ENCODE results near the gene CD274. TPM values are rescaled to one million over a fixed set of nuclear protein-coding genes. Genes with fewer than 3 reads are reported as not detected.
A peak's percentile ranks its signal among the peaks of the same experiment; 100 is the strongest.

CD274 gene
- total and polyA plus RNA-seq, 10 of the 15 experiments (the other 5 are each of a cell fraction or from before 2014, with no cell fraction given) = 9.4 to 128 (median 24.6) TPM

- peak overlapping the region; percentile 51 for H3K9ac ChIP-seq (ENCODE audit: control insufficient read depth, insufficient read depth, low read length)
- peaks cover 93% of the 10 kb centered on the region for H3K79me2 ChIP-seq (ENCODE audit: control insufficient read depth, insufficient read depth, low read length)
- FAIRE-seq (peak; percentile 44), ATAC-seq (peak; percentile 12), DNase-seq (ENCODE audit: low read depth, low spot score) (no peak)
- POLR2A ChIA-PET = interaction anchor here (0.8 to 1.8 kb wide), 7 partner anchors 27 to 173 kb away, joined by 3 to 7 read pairs (median 3); no protein-coding TSS in a partner anchor
- CTCF ChIA-PET = interaction anchor here (1.0 to 1.2 kb wide), 3 partner anchors 38 to 127 kb away, joined by 3 to 4 read pairs (median 3); no protein-coding TSS in a partner anchor
- no peaks in the 10 kb centered on the region for H4K20me1 ChIP-seq (ENCODE audit: control insufficient read depth, insufficient read depth)
- peak overlapping the region; percentile 84 for H3K27ac ChIP-seq (ENCODE audit: control insufficient read depth, insufficient read depth)
- H3K27me3 ChIP-seq (replicated peaks in 1 of 2; ENCODE audit: control insufficient read depth in 2 of 2, insufficient read depth in 2 of 2, low read length in 1 of 2) = no peaks in the 10 kb centered on the region
- H3K4me2 ChIP-seq (ENCODE audit: control insufficient read depth, insufficient read depth) = peak overlapping the region; percentile 92
- H3K9me3 ChIP-seq (replicated peaks; ENCODE audit: control insufficient read depth, insufficient read depth, low read length) = no peaks in the 10 kb centered on the region; the same call in 2 of the 3 replicates
- BruUV-seq (replicated peaks) = no TSS peak
- in situ Hi-C loops (cut with MboI) = loop anchor here (5.0 kb wide), 1 partner anchor 137 kb away; no protein-coding TSS in a partner anchor
- RAD21 ChIA-PET (ENCODE audit: unreplicated experiment) = interaction anchor here (0.6 to 1.8 kb wide), 13 partner anchors 9 to 530 kb away, joined by 3 to 22 read pairs (median 5); partner anchors contain the start of gene PDCD1LG2
- H3K4me3 ChIP-seq = peak overlapping the region; percentile 42
- peak overlapping the region; percentile 17; the same call in 1 of the 2 replicates for H2AFZ ChIP-seq (ENCODE audit: control insufficient read depth, low read depth, low read length)
- SMC1A ChIA-PET (ENCODE audit: uncharacterized antibody, unreplicated experiment) = interaction anchor here (1.0 to 1.8 kb wide), 16 partner anchors 10 to 135 kb away, joined by 3 to 14 read pairs (median 6); partner anchors contain the start of gene PDCD1LG2
- peaks cover 28% of the 10 kb centered on the region for H3K4me1 ChIP-seq (ENCODE audit: control insufficient read depth, insufficient read depth, low read length)
- intact Hi-C loops (cut with micrococcal nuclease; ENCODE audit: unreplicated experiment) = loop anchor here (10.0 kb wide), 1 partner anchor 380 kb away; the partner anchor contains the start of gene ERMP1
- peaks cover 3 to 7% of the 10 kb centered on the region in 2 experiments; a peak in 3 of 4 replicates for H3K36me3 ChIP-seq (ENCODE audit: control insufficient read depth in 2 of 2, insufficient read depth in 2 of 2, low read length in 1 of 2)
- 2% methylated on average over 2 of the region's 2 CpGs for WGBS (ENCODE audit: insufficient coverage, insufficient replicate concordance, low lambda C conversion rate, missing lambda C conversion rate)
- TF ChIP-seq JUNB (IDR thresholded peaks at IDR 0.05) = peak; percentile 90
- peak; percentile 58; the same call in 1 of the 2 replicates for TF ChIP-seq EED (IDR thresholded peaks at IDR 0.05; ENCODE audit: low read depth)
- TF ChIP-seq, protein P1, sequence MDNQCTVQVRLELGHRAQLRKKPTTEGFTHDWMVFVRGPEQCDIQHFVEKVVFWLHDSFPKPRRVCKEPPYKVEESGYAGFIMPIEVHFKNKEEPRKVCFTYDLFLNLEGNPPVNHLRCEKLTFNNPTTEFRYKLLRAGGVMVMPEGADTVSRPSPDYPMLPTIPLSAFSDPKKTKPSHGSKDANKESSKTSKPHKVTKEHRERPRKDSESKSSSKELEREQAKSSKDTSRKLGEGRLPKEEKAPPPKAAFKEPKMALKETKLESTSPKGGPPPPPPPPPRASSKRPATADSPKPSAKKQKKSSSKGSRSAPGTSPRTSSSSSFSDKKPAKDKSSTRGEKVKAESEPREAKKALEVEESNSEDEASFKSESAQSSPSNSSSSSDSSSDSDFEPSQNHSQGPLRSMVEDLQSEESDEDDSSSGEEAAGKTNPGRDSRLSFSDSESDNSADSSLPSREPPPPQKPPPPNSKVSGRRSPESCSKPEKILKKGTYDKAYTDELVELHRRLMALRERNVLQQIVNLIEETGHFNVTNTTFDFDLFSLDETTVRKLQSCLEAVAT (IDR thresholded peaks at IDR 0.05) = 0 out of 2 replicates have a peak, but pooled peaks have one; percentile 22
- TF ChIP-seq HDAC6 (IDR thresholded peaks at IDR 0.05; ENCODE audit: unreplicated experiment) = no peak
- TF ChIP-seq, protein P2, sequence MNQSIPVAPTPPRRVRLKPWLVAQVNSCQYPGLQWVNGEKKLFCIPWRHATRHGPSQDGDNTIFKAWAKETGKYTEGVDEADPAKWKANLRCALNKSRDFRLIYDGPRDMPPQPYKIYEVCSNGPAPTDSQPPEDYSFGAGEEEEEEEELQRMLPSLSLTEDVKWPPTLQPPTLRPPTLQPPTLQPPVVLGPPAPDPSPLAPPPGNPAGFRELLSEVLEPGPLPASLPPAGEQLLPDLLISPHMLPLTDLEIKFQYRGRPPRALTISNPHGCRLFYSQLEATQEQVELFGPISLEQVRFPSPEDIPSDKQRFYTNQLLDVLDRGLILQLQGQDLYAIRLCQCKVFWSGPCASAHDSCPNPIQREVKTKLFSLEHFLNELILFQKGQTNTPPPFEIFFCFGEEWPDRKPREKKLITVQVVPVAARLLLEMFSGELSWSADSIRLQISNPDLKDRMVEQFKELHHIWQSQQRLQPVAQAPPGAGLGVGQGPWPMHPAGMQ (IDR thresholded peaks at IDR 0.05; ENCODE audit: borderline replicate concordance) = no peak
- no peak for TF ChIP-seq NR2F1 (conservative IDR thresholded peaks at IDR 0.05)
- peak; percentile 40; the same call in 1 of the 2 replicates for TF ChIP-seq FOXM1 (IDR thresholded peaks at IDR 0.05; ENCODE audit: low read depth, low read length)
- TF ChIP-seq, protein P3, sequence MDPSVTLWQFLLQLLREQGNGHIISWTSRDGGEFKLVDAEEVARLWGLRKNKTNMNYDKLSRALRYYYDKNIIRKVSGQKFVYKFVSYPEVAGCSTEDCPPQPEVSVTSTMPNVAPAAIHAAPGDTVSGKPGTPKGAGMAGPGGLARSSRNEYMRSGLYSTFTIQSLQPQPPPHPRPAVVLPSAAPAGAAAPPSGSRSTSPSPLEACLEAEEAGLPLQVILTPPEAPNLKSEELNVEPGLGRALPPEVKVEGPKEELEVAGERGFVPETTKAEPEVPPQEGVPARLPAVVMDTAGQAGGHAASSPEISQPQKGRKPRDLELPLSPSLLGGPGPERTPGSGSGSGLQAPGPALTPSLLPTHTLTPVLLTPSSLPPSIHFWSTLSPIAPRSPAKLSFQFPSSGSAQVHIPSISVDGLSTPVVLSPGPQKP (IDR thresholded peaks at IDR 0.05; ENCODE audit: low read depth, low read length) = no peak
- TF ChIP-seq RAD51 (IDR thresholded peaks at IDR 0.05) = peak; percentile 9; the same call in 1 of the 2 replicates
- peak; percentile 45; the same call in 1 of the 2 replicates for TF ChIP-seq ZNF217 (IDR thresholded peaks at IDR 0.05)
- TF ChIP-seq POLR2AphosphoS2 (IDR thresholded peaks at IDR 0.05; ENCODE audit: low read depth, low read length) = no peak
- peak; percentile 55 for TF ChIP-seq CREM (IDR thresholded peaks at IDR 0.05; ENCODE audit: low read depth)
- TF ChIP-seq, protein P4, sequence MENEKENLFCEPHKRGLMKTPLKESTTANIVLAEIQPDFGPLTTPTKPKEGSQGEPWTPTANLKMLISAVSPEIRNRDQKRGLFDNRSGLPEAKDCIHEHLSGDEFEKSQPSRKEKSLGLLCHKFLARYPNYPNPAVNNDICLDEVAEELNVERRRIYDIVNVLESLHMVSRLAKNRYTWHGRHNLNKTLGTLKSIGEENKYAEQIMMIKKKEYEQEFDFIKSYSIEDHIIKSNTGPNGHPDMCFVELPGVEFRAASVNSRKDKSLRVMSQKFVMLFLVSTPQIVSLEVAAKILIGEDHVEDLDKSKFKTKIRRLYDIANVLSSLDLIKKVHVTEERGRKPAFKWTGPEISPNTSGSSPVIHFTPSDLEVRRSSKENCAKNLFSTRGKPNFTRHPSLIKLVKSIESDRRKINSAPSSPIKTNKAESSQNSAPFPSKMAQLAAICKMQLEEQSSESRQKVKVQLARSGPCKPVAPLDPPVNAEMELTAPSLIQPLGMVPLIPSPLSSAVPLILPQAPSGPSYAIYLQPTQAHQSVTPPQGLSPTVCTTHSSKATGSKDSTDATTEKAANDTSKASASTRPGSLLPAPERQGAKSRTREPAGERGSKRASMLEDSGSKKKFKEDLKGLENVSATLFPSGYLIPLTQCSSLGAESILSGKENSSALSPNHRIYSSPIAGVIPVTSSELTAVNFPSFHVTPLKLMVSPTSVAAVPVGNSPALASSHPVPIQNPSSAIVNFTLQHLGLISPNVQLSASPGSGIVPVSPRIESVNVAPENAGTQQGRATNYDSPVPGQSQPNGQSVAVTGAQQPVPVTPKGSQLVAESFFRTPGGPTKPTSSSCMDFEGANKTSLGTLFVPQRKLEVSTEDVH (IDR thresholded peaks at IDR 0.05; ENCODE audit: low read depth, partially characterized antibody) = no peak
- no peak for TF ChIP-seq ATF3 (IDR thresholded peaks at IDR 0.05; ENCODE audit: borderline replicate concordance, extremely low read depth, low read depth, low read length)
- TF ChIP-seq MTA2 (IDR thresholded peaks at IDR 0.05; ENCODE audit: low read depth) = 0 out of 2 replicates have a peak, but pooled peaks have one; percentile 48
- TF ChIP-seq DPF2 (IDR thresholded peaks at IDR 0.05) = peak; percentile 28; the same call in 1 of the 2 replicates
- no peak for TF ChIP-seq SUZ12 (IDR thresholded peaks at IDR 0.05; ENCODE audit: unreplicated experiment)
Measured at GRCh38 chr9:5455181-5455580, 4.8 kb downstream of the CD274 start.

Measured in GM12878 (cell line).